Immature natural killer cell (primary cell): ENCODE results near the gene TRIM33. TPM values are rescaled to one million over a fixed set of nuclear protein-coding genes. Genes with fewer than 3 reads are reported as not detected.
"Not testable (repeated sequence)": the region's sequence is repeated elsewhere in the genome, so short reads cannot be mapped to it uniquely, and the experiment has no call there.

ENCODE experiments used
- DNase-seq, 3 donors: peaks; one replicate each; pipeline ENCODE4 v3.0.0; 2022; ENCODE audit warnings: mixed read lengths in 1 of 3
- H3K27ac Mint-ChIP-seq, 6 donors: one replicate each; pipeline ENCODE4 v1.8.0; 2020; ENCODE audit warnings: mixed read lengths in 6 of 6, mild to moderate bottlenecking in 5 of 6, inconsistent platforms in 4 of 6, moderate library complexity in 3 of 6
- H3K27me3 Mint-ChIP-seq, 3 donors: one replicate each; pipeline ENCODE4 v1.8.0; 2020 to 2021; ENCODE audit warnings: low read depth in 3 of 3, mild to moderate bottlenecking in 3 of 3, mixed read lengths in 3 of 3, moderate library complexity in 3 of 3, inconsistent platforms in 1 of 3
- H3K36me3 Mint-ChIP-seq, 3 donors: one replicate each; pipeline ENCODE4 v1.8.0; 2020; ENCODE audit warnings: mixed read lengths in 3 of 3, inconsistent platforms in 2 of 3, mild to moderate bottlenecking in 2 of 3
- H3K4me1 Mint-ChIP-seq, 2 donors: one replicate each; pipeline ENCODE4 v1.8.0; 2020; ENCODE audit warnings: inconsistent platforms in 2 of 2, mild to moderate bottlenecking in 2 of 2, mixed read lengths in 2 of 2, moderate library complexity in 1 of 2
- H3K4me3 Mint-ChIP-seq, 5 donors: one replicate each; pipeline ENCODE4 v1.8.0; 2020; ENCODE audit warnings: mild to moderate bottlenecking in 5 of 5, mixed read lengths in 5 of 5, inconsistent platforms in 3 of 5, moderate library complexity in 3 of 5
- H3K9me3 Mint-ChIP-seq, 6 donors: one replicate each; pipeline ENCODE4 v1.8.0; 2020; ENCODE audit warnings: mild to moderate bottlenecking in 6 of 6, mixed read lengths in 6 of 6, inconsistent platforms in 4 of 6, moderate library complexity in 3 of 6
- polyA plus RNA-seq, 3 donors: library from polyadenylated mRNA; unstranded; fragments of 300-500 nt; fragmentation: Illumina TruSeq; gene quantifications; one replicate each; pipeline ENCODE4 v1.2.3, GENCODE V29; 2021

The TRIM33 gene
- polyA plus RNA-seq, 3 donors from 2014 or later = 17.3 to 43.3 (median 28.0) TPM

- no peak for DNase-seq
- Mint-ChIP-seq H3K27me3 (peaks cover 3 to 8% (median 4%) of the 10 kb centered on the region in 3 donors), H3K27ac (no peak overlapping the region), H3K4me1 (no peaks in the 10 kb centered on the region), H3K4me3 (no peak overlapping the region), H3K36me3 (peaks cover 6 to 16% (median 11%) of the 10 kb centered on the region in 3 donors), H3K9me3 (peaks cover 6 to 20% (median 11%) of the 10 kb centered on the region in 6 donors)
These were observed 142.3 kb downstream of the TRIM33 start for GRCh38 chr1:114368560-114369255.

- Mint-ChIP-seq H3K4me3 (no peak overlapping the region), H3K27me3 (peaks cover 3 to 11% (median 4%) of the 10 kb centered on the region in 3 donors), H3K9me3 (peaks cover 12 to 26% (median 17%) of the 10 kb centered on the region in 6 donors), H3K27ac (peak overlapping the region in 1 of 6 donors; percentile 30), H3K4me1 (no peaks in the 10 kb centered on the region), H3K36me3 (peaks cover 11 to 21% (median 18%) of the 10 kb centered on the region in 3 donors)
- no peak for DNase-seq
These were observed 143.2 kb downstream of the TRIM33 start for GRCh38 chr1:114367810-114368209.

GRCh38 chr1:114363230-114363629, 147.8 kb downstream of the TRIM33 start:
- Mint-ChIP-seq H3K9me3 (peaks cover 21 to 41% (median 28%) of the 10 kb centered on the region in 6 donors), H3K36me3 (peaks cover 12 to 21% (median 21%) of the 10 kb centered on the region in 3 donors)
- DNase-seq, H3K4me3 Mint-ChIP-seq, H3K4me1 Mint-ChIP-seq, H3K27ac Mint-ChIP-seq, H3K27me3 Mint-ChIP-seq: not testable (repeated sequence)

- H3K36me3 Mint-ChIP-seq = peaks cover 12 to 16% (median 15%) of the 10 kb centered on the region in 3 donors
- H3K27me3 Mint-ChIP-seq = peaks cover 0 to 6% (median 0%) of the 10 kb centered on the region in 3 donors
- H3K9me3 Mint-ChIP-seq = peaks cover 19 to 31% (median 26%) of the 10 kb centered on the region in 6 donors
- no peak for DNase-seq
- H3K4me1 Mint-ChIP-seq = no peaks in the 10 kb centered on the region
- no peak overlapping the region for H3K27ac Mint-ChIP-seq
- no peak overlapping the region for H3K4me3 Mint-ChIP-seq
These were observed 151.2 kb downstream of the TRIM33 start for GRCh38 chr1:114359791-114360190.

- Mint-ChIP-seq H3K9me3 (peaks cover 0 to 4% (median under 1%) of the 10 kb centered on the region in 6 donors), H3K27ac (peak overlapping the region in 1 of 6 donors; percentile 0), H3K27me3 (no peaks in the 10 kb centered on the region)
These were observed 155.8 kb downstream of the TRIM33 start for GRCh38 chr1:114355240-114355639.

GRCh38 chr1:114353262-114353661, 157.7 kb downstream of the TRIM33 start:
- peaks cover 0 to 1% (median 0%) of the 10 kb centered on the region in 3 donors for H3K27me3 Mint-ChIP-seq
- no peak overlapping the region for H3K4me3 Mint-ChIP-seq
- H3K27ac Mint-ChIP-seq = no peak overlapping the region
- no peaks in the 10 kb centered on the region for H3K9me3 Mint-ChIP-seq
- H3K36me3 Mint-ChIP-seq = no peaks in the 10 kb centered on the region
- no peak for DNase-seq
- peaks cover 0 to 3% of the 10 kb centered on the region in 2 donors for H3K4me1 Mint-ChIP-seq

More at GRCh38 chr1:114355240-114355639, 155.8 kb downstream of the TRIM33 start:
- no peak for DNase-seq
- H3K4me1 Mint-ChIP-seq = peaks cover 0 to 3% of the 10 kb centered on the region in 2 donors
- no peak overlapping the region for H3K4me3 Mint-ChIP-seq
- peaks cover 0 to 3% (median 0%) of the 10 kb centered on the region in 3 donors for H3K36me3 Mint-ChIP-seq

- H3K27me3 Mint-ChIP-seq = peaks cover 0 to 3% (median 1%) of the 10 kb centered on the region in 3 donors
- DNase-seq = no peak
- H3K4me3 Mint-ChIP-seq = no peak overlapping the region
- H3K4me1 Mint-ChIP-seq = peaks cover 0 to 5% of the 10 kb centered on the region in 2 donors
- H3K27ac Mint-ChIP-seq = peak overlapping the region in 1 of 6 donors; percentile 78
- H3K36me3 Mint-ChIP-seq = no peaks in the 10 kb centered on the region
- no peaks in the 10 kb centered on the region for H3K9me3 Mint-ChIP-seq
These were observed 158.2 kb downstream of the TRIM33 start for GRCh38 chr1:114352797-114353196.

GRCh38 chr1:114350731-114351445, 160.1 kb downstream of the TRIM33 start:
- H3K4me3 Mint-ChIP-seq = no peak overlapping the region
- peaks cover 0 to 3% (median 2%) of the 10 kb centered on the region in 3 donors for H3K27me3 Mint-ChIP-seq
- DNase-seq = no peak
- peaks cover 0 to 3% (median 0%) of the 10 kb centered on the region in 3 donors for H3K36me3 Mint-ChIP-seq
- peaks cover 18 to 21% of the 10 kb centered on the region in 2 donors for H3K4me1 Mint-ChIP-seq
- no peak overlapping the region for H3K27ac Mint-ChIP-seq
- peaks cover 0 to 2% (median 0%) of the 10 kb centered on the region in 6 donors for H3K9me3 Mint-ChIP-seq

GRCh38 chr1:114349891-114350605, 161.0 kb downstream of the TRIM33 start:
- no peak for DNase-seq
- Mint-ChIP-seq H3K27me3 (peaks cover 0 to 3% (median 2%) of the 10 kb centered on the region in 3 donors), H3K36me3 (peaks cover 0 to 3% (median 0%) of the 10 kb centered on the region in 3 donors), H3K4me3 (no peak overlapping the region), H3K4me1 (peaks cover 26 to 30% of the 10 kb centered on the region in 2 donors), H3K9me3 (peaks cover 0 to 2% (median 0%) of the 10 kb centered on the region in 6 donors), H3K27ac (no peak overlapping the region)

- Mint-ChIP-seq H3K4me1 (peaks cover 47 to 51% of the 10 kb centered on the region in 2 donors), H3K27me3 (peaks cover 2 to 3% (median 2%) of the 10 kb centered on the region in 3 donors), H3K36me3 (peaks cover 0 to 7% (median 0%) of the 10 kb centered on the region in 3 donors), H3K4me3 (peak overlapping the region in 3 of 5 donors; percentile 27 to 93 (median 82)), H3K27ac (peak overlapping the region in 4 of 6 donors; percentile 9 to 93 (median 31)), H3K9me3 (peaks cover 0 to 2% (median 0%) of the 10 kb centered on the region in 6 donors)
- DNase-seq = no peak
These were observed 163.4 kb downstream of the TRIM33 start for GRCh38 chr1:114347431-114348209.

- Mint-ChIP-seq H3K9me3 (peaks cover 0 to 2% (median 0%) of the 10 kb centered on the region in 6 donors), H3K36me3 (peaks cover 0 to 7% (median 0%) of the 10 kb centered on the region in 3 donors), H3K27ac (peak overlapping the region; percentile 93 to 99 (median 98)), H3K4me1 (peaks cover 57 to 59% of the 10 kb centered on the region in 2 donors), H3K27me3 (peaks cover 5 to 13% (median 9%) of the 10 kb centered on the region in 3 donors), H3K4me3 (peak overlapping the region; percentile 82 to 93 (median 93))
- peak; percentile 97 for DNase-seq
These were observed 164.4 kb downstream of the TRIM33 start for GRCh38 chr1:114346480-114347029.

GRCh38 chr1:114345930-114346479, 165.0 kb downstream of the TRIM33 start:
- Mint-ChIP-seq H3K4me3 (peak overlapping the region; percentile 82 to 93 (median 93)), H3K27me3 (peaks cover 6 to 18% (median 14%) of the 10 kb centered on the region in 3 donors), H3K27ac (peak overlapping the region; percentile 93 to 99 (median 98)), H3K4me1 (peaks cover 63 to 65% of the 10 kb centered on the region in 2 donors), H3K36me3 (peaks cover 0 to 7% (median 0%) of the 10 kb centered on the region in 3 donors), H3K9me3 (peaks cover 0 to 2% (median 0%) of the 10 kb centered on the region in 6 donors)
- DNase-seq = no peak
